CD4-positive, alpha-beta T cell treated with Interleukin-1 beta for 1 hour (primary cell): ENCODE data around the gene DCAF5.
"Not testable (repeated sequence)": the region's sequence is repeated elsewhere in the genome, so short reads cannot be mapped to it uniquely, and the experiment has no call there.

Experiments used
- DNase-seq, 2 donors: peaks; one replicate each; pipeline ENCODE4 v3.0.0-alpha.2; 2020 to 2022

Gene DCAF5

GRCh38 chr14:69096781-69097475, 56.0 kb downstream of the DCAF5 start:
- no peak for DNase-seq

GRCh38 chr14:69096246-69096645, 56.7 kb downstream of the DCAF5 start:
- no peak for DNase-seq

GRCh38 chr14:69094481-69094880, 58.4 kb downstream of the DCAF5 start:
- DNase-seq = no peak

GRCh38 chr14:69093631-69094421, 59.1 kb downstream of the DCAF5 start:
- no peak for DNase-seq

GRCh38 chr14:69092840-69093422, 60.0 kb downstream of the DCAF5 start:
- DNase-seq = no peak

- no peak for DNase-seq
Measured at GRCh38 chr14:69091695-69092094, 61.2 kb downstream of the DCAF5 start.

GRCh38 chr14:69091006-69091405, 61.9 kb downstream of the DCAF5 start:
- no peak for DNase-seq

- peak; percentile 22 to 26 for DNase-seq
Measured at GRCh38 chr14:69090187-69090789, 62.6 kb downstream of the DCAF5 start.

- DNase-seq = no peak
Measured at GRCh38 chr14:69089046-69089445, 63.9 kb downstream of the DCAF5 start.

- no peak for DNase-seq
Measured at GRCh38 chr14:69088586-69088985, 64.3 kb downstream of the DCAF5 start.

GRCh38 chr14:69087061-69087461, 65.9 kb downstream of the DCAF5 start:
- no peak for DNase-seq

- no peak for DNase-seq
Measured at GRCh38 chr14:69086537-69086936, 66.4 kb downstream of the DCAF5 start.

- no peak for DNase-seq
Measured at GRCh38 chr14:69084023-69084422, 68.9 kb downstream of the DCAF5 start.

GRCh38 chr14:69083181-69083580, 69.7 kb downstream of the DCAF5 start:
- DNase-seq = no peak

- no peak for DNase-seq
Measured at GRCh38 chr14:69081271-69081670, 71.6 kb downstream of the DCAF5 start.

GRCh38 chr14:69079747-69080146, 73.2 kb downstream of the DCAF5 start:
- DNase-seq = no peak

- no peak for DNase-seq
Measured at GRCh38 chr14:69079188-69079742, 73.7 kb downstream of the DCAF5 start.

GRCh38 chr14:69077841-69078240, 75.1 kb downstream of the DCAF5 start:
- no peak for DNase-seq

GRCh38 chr14:69077185-69077584, 75.7 kb downstream of the DCAF5 start:
- DNase-seq = not testable (repeated sequence)

GRCh38 chr14:69076341-69076740, 76.6 kb downstream of the DCAF5 start:
- no peak for DNase-seq

- DNase-seq = no peak
Measured at GRCh38 chr14:69073915-69074314, 79.0 kb downstream of the DCAF5 start.

- no peak for DNase-seq
Measured at GRCh38 chr14:69073429-69073828, 79.5 kb downstream of the DCAF5 start.

GRCh38 chr14:69072584-69072983, 80.3 kb downstream of the DCAF5 start:
- DNase-seq = no peak
